Gastroesophageal sphincter (tissue), 4 donors: ENCODE measurements around the gene EARS2. TPM values are rescaled to one million over a fixed set of nuclear protein-coding genes. Genes with fewer than 3 reads are reported as not detected.

ENCODE experiments used
- ATAC-seq: fragments of 150-250 bp; one replicate; pipeline ENCODE4 v1.9.1; 2016; ENCODE audit warnings: mild to moderate bottlenecking, moderate library complexity
- H3K27ac ChIP-seq, 4 donors: fragments of 200-600 bp; sonication (generic) in 3 of 4; 1 replicate in 3 of 4; 2 replicates in 1 of 4; pipeline ENCODE4 v1.5.1; 2016 to 2019
- H3K27me3 ChIP-seq: fragments of 200-600 bp; sonication (generic); one replicate; pipeline ENCODE4 v1.5.1; 2019
- H3K36me3 ChIP-seq, 2 donors: fragments of 200-600 bp; sonication (generic); one replicate each; pipeline ENCODE4 v1.5.1; 2019; ENCODE audit warnings: control low read depth in 1 of 2
- H3K4me1 ChIP-seq, 3 donors: fragments of 200-600 bp; sonication (generic); 1 replicate in 2 of 3; 2 replicates in 1 of 3; pipeline ENCODE4 v1.5.1; 2016 to 2019; ENCODE audit warnings: control low read depth in 2 of 3
- H3K4me3 ChIP-seq, 2 donors: fragments of 200-600 bp; sonication (generic); one replicate each; pipeline ENCODE4 v1.5.1; 2019; ENCODE audit warnings: mild to moderate bottlenecking in 1 of 2, moderate library complexity in 1 of 2
- H3K9me3 ChIP-seq, 3 donors: fragments of 200-600 bp; sonication (generic); one replicate each; pipeline ENCODE4 v1.5.1; 2017 to 2019; ENCODE audit warnings: control low read depth in 2 of 3
- EP300 ChIP-seq: sonication (generic); formaldehyde crosslinking; IDR thresholded peaks from one replicate; pipeline ENCODE4 v1.6.1; 2017; ENCODE audit warnings: antibody characterized with exemption, mild to moderate bottlenecking
- POLR2A ChIP-seq, 2 donors: fragments of 450-650 bp; IDR thresholded peaks; one replicate each; pipeline ENCODE4 v1.6.1; 2017; ENCODE audit warnings: antibody characterized with exemption in 2 of 2, mild to moderate bottlenecking in 2 of 2, moderate library complexity in 1 of 2
- POLR2AphosphoS5 ChIP-seq: sonication (generic); formaldehyde crosslinking; IDR thresholded peaks from one replicate; pipeline ENCODE4 v1.6.1; 2017; ENCODE audit warnings: antibody characterized with exemption
- WGBS, 2 donors: methylation state at CpG; one replicate each; pipeline ENCODE4 v1.1.5; 2018; ENCODE audit warnings: low coverage in 1 of 2; 5-methylcytosine and 5-hydroxymethylcytosine counted together
- total RNA-seq, 4 donors: library from RNA; depleted of rRNA; stranded (reverse); fragments of >200 nt; gene quantifications; one replicate each; pipeline ENCODE4 v1.1.0, GENCODE V29; 2016
- TF ChIP-seq, protein P1 (sequence below), 4 experiments: fragments of 200-600 bp in 2 of 4; fragments of 450-650 bp in 2 of 4; sonication (generic) in 1 of 4; IDR thresholded peaks; one replicate each; pipeline ENCODE4 v1.5.1; 2017 to 2019; ENCODE audit warnings: antibody characterized with exemption in 4 of 4, mild to moderate bottlenecking in 2 of 4, moderate library complexity in 2 of 4

The EARS2 gene
- total RNA-seq, 4 donors from 2014 or later = 9.5 to 28.5 (median 18.8) TPM

- peaks cover 0 to 71% of the 10 kb centered on the region in 2 donors for H3K36me3 ChIP-seq
- WGBS, 2 donors = 90 to 93% methylated on average over 4 to 6 of the region's 6 CpGs
- no peak for ATAC-seq
Measured at GRCh38 chr16:23523321-23523720, 33.8 kb downstream of the EARS2 start.

GRCh38 chr16:23521965-23522364 lies 35.2 kb downstream of the EARS2 start:
- no peak overlapping the region for H3K27ac ChIP-seq
- H3K9me3 ChIP-seq = no peaks in the 10 kb centered on the region
- H3K4me3 ChIP-seq = no peak overlapping the region
- WGBS, 2 donors = 88 to 96% methylated on average over 3 to 4 of the region's 4 CpGs
- TF ChIP-seq POLR2AphosphoS5 (no peak), POLR2A (IDR thresholded peaks at IDR 0.05) (no peak), EP300 (no peak)
- TF ChIP-seq, protein P1, sequence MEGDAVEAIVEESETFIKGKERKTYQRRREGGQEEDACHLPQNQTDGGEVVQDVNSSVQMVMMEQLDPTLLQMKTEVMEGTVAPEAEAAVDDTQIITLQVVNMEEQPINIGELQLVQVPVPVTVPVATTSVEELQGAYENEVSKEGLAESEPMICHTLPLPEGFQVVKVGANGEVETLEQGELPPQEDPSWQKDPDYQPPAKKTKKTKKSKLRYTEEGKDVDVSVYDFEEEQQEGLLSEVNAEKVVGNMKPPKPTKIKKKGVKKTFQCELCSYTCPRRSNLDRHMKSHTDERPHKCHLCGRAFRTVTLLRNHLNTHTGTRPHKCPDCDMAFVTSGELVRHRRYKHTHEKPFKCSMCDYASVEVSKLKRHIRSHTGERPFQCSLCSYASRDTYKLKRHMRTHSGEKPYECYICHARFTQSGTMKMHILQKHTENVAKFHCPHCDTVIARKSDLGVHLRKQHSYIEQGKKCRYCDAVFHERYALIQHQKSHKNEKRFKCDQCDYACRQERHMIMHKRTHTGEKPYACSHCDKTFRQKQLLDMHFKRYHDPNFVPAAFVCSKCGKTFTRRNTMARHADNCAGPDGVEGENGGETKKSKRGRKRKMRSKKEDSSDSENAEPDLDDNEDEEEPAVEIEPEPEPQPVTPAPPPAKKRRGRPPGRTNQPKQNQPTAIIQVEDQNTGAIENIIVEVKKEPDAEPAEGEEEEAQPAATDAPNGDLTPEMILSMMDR (IDR thresholded peaks at IDR 0.05) = no peak
- no peaks in the 10 kb centered on the region for H3K4me1 ChIP-seq
- H3K36me3 ChIP-seq = peaks cover 0 to 57% of the 10 kb centered on the region in 2 donors
- ATAC-seq = no peak
- H3K27me3 ChIP-seq = no peaks in the 10 kb centered on the region

More at GRCh38 chr16:23523321-23523720, 33.8 kb downstream of the EARS2 start:
- TF ChIP-seq POLR2AphosphoS5 (no peak), EP300 (no peak), POLR2A (IDR thresholded peaks at IDR 0.05) (no peak)
- TF ChIP-seq, protein P1 (IDR thresholded peaks at IDR 0.05) = no peak
- Histone ChIP-seq H3K27me3 (no peaks in the 10 kb centered on the region), H3K27ac (no peak overlapping the region), H3K4me3 (no peak overlapping the region), H3K9me3 (no peaks in the 10 kb centered on the region), H3K4me1 (no peaks in the 10 kb centered on the region)

DNA sequence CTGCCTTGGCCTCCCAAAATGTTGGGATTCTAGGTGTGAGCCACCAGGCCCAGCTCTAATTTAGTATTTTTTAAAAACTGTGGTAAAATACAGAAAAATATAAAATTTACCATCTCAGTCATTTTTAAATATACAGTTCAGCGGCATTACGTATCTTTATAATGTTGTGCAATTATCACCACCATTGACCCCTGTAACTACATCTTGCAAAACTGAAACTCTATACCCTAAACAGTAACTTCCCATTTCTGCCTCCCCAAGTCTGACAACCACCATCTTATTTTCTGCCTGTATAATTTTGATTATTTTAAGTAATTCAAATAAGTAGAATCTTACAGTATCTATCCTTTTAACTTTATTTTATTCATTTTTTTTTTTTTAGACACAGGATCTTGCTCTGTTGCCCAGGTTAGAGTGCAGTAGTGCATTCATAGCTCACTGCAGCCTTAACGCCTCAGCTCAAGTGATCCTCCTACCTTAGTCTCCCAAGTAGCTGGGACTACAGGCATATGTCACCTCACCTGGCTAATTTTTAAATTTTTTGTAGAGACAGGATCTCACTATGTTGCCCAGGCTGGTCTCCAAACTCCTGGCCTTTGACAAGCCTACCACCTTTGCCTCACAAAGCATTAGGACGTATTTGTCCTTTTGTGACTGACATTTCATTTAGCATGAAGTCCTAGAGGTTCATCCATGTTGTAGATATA lies 36.0 kb downstream of the EARS2 start:
- WGBS, 2 donors = 86 to 100% methylated on average over 2 to 3 of the region's 4 CpGs
- Histone ChIP-seq H3K27me3 (no peaks in the 10 kb centered on the region), H3K27ac (no peak overlapping the region), H3K4me1 (no peaks in the 10 kb centered on the region), H3K9me3 (no peaks in the 10 kb centered on the region), H3K4me3 (no peak overlapping the region), H3K36me3 (peaks cover 0 to 52% of the 10 kb centered on the region in 2 donors)
- no peak for ATAC-seq
- TF ChIP-seq EP300 (no peak), POLR2AphosphoS5 (no peak), POLR2A (IDR thresholded peaks at IDR 0.05) (no peak)
- TF ChIP-seq, protein P1 (IDR thresholded peaks at IDR 0.05) = no peak

DNA sequence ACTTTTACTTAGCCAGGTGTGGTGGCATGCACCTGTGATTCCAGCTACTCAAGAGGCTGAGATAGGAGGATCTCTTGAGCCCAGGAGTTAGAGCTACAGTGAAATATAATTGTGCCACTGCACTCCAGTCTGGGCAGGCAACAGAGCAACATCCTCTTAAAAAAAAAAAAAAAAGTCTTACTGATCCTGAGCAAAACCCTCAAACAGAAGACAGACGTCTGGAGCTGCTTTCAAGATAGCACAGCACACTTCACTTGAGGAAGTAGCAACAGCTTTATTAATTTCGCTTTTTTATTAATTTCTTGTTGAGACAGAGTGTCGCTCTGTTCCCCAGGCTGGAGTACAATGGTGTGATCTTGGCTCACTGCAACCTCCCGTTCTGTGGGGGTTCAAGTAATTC lies 36.6 kb downstream of the EARS2 start:
- H3K4me1 ChIP-seq = no peaks in the 10 kb centered on the region
- H3K9me3 ChIP-seq = no peaks in the 10 kb centered on the region
- H3K27ac ChIP-seq = no peak overlapping the region
- no peak for ATAC-seq
- WGBS, 2 donors = 75 to 83% methylated on average over 3 to 4 of the region's 4 CpGs
- H3K4me3 ChIP-seq = no peak overlapping the region
- peaks cover 0 to 49% of the 10 kb centered on the region in 2 donors for H3K36me3 ChIP-seq
- no peaks in the 10 kb centered on the region for H3K27me3 ChIP-seq
- TF ChIP-seq EP300 (no peak), POLR2A (IDR thresholded peaks at IDR 0.05) (no peak), POLR2AphosphoS5 (no peak)
- TF ChIP-seq, protein P1 (IDR thresholded peaks at IDR 0.05) = no peak

DNA sequence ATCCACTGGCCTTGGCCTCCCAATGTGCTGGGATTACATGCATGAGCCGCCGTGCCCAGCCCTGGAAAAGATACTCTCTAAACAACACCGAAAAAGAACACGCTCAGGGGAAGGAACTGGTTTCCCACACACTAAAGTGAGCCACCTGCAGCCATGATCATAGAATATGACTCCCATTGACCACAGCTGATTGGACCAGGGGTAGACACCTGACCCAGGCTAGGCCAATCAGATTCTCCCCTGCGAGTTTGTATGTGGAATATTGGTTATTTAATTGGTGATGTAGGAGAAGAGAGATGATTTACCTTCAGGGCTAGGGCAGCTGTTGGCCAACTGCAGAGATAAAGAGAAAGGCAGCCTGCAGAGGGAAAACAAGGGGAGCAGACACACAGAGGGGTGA lies 37.9 kb downstream of the EARS2 start:
- no peak overlapping the region for H3K27ac ChIP-seq
- H3K4me3 ChIP-seq = no peak overlapping the region
- no peaks in the 10 kb centered on the region for H3K4me1 ChIP-seq
- no peak for ATAC-seq
- TF ChIP-seq, protein P1 (IDR thresholded peaks at IDR 0.05) = no peak
- TF ChIP-seq POLR2A (IDR thresholded peaks at IDR 0.05) (no peak), EP300 (no peak), POLR2AphosphoS5 (no peak)
- 83 to 100% methylated on average over 1 of the region's 5 CpGs for WGBS, 2 donors
- no peaks in the 10 kb centered on the region for H3K9me3 ChIP-seq
- peaks cover 0 to 46% of the 10 kb centered on the region in 2 donors for H3K36me3 ChIP-seq
- H3K27me3 ChIP-seq = no peaks in the 10 kb centered on the region
